ENCODE measurements around the gene PRDX2.
"Not testable (repeated sequence)": the region's sequence is repeated elsewhere in the genome, so short reads cannot be mapped to it uniquely, and the experiment has no call there.

The PRDX2 gene

DNA sequence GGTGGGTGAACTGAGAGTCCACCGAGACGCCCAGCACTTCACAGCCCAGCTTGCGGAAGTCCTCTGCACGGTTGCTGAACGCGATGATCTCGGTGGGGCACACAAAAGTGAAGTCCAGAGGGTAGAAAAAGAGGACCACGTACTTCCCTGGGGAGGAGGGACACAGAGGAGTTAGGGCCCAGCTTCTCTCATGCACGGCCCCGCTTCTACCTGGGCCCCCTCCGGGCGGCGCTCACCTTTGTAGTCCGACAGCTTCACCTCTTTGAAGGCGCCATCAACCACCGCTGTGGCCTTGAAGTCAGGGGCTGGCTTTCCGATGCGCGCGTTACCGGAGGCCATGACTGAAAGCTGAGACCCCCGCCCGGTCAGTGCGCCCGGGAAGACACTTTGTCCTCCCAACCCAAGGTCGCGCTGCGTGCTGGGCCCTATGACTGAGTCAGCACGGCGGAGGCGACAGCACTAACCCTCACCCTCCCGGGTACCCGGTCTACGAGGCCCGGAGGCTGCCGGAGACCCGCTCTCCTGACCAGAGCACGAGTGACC, 606 bp downstream of the PRDX2 start:
- peak overlapping the region; percentile 98 for H3K4me3 ChIP-seq (ENCODE audit: low read length)
- DNase-seq (ENCODE audit: low read depth), result no peak
- TF ChIP-seq, protein P1, sequence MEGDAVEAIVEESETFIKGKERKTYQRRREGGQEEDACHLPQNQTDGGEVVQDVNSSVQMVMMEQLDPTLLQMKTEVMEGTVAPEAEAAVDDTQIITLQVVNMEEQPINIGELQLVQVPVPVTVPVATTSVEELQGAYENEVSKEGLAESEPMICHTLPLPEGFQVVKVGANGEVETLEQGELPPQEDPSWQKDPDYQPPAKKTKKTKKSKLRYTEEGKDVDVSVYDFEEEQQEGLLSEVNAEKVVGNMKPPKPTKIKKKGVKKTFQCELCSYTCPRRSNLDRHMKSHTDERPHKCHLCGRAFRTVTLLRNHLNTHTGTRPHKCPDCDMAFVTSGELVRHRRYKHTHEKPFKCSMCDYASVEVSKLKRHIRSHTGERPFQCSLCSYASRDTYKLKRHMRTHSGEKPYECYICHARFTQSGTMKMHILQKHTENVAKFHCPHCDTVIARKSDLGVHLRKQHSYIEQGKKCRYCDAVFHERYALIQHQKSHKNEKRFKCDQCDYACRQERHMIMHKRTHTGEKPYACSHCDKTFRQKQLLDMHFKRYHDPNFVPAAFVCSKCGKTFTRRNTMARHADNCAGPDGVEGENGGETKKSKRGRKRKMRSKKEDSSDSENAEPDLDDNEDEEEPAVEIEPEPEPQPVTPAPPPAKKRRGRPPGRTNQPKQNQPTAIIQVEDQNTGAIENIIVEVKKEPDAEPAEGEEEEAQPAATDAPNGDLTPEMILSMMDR (IDR thresholded peaks at IDR 0.05; ENCODE audit: insufficient read depth, low read depth, low read length, missing control alignments), result no peak

GRCh38 chr19:12800466-12800770, 1.2 kb downstream of the PRDX2 start:
- no peak for DNase-seq (ENCODE audit: low read depth)
- peak overlapping the region; percentile 98 for H3K4me3 ChIP-seq (ENCODE audit: low read length)
- TF ChIP-seq, protein P1 (IDR thresholded peaks at IDR 0.05; ENCODE audit: insufficient read depth, low read depth, low read length, missing control alignments), result no peak

GRCh38 chr19:12799742-12800465, 1.7 kb downstream of the PRDX2 start:
- DNase-seq (ENCODE audit: low read depth), result no peak
- TF ChIP-seq, protein P1 (IDR thresholded peaks at IDR 0.05; ENCODE audit: insufficient read depth, low read depth, low read length, missing control alignments), result no peak
- H3K4me3 ChIP-seq (ENCODE audit: low read length), result peak overlapping the region; percentile 98

DNA sequence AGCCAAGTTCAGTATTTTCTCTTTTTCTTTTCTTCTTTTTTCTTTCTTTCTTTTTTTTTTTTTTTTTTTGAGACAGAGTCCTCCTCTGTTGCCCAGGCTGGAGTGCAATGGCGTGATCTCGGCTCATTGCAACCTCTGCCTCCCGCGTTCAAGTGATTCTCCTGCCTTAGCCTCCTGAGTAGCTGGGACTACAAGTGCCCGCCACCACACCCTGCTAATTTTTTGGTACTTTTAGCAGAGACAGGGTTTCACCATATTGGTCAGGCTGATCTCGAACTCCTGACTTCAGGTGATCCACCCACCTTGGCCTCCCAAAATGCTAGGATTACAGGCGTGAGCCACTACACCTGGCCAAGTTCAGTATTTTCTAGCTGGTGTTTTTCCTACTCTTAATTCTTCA, 4.0 kb downstream of the PRDX2 start:
- not testable (repeated sequence) for H3K4me3 ChIP-seq (ENCODE audit: low read length); DNase-seq (ENCODE audit: low read depth)

DNA sequence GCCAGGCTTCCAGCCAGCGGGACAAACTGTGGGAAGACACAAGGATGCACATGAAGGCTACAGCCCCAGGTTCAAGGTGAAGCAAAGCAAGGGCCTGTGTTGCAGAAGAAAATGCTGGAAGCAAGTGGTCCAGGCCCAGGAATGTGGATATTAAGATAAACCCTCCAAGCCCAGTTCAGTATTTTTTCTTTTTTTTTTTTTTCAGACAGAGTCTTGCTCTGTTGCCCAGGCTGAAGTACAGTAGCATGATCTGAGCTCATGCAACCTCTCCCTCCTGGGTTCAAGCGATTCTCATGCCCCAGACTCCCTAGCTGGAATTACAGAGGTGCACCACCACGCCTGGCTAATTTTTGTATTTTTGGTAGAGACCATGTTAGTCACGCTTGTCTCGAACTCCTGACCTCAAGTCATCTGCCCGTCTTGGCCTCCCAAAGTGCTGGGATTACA, 4.4 kb downstream of the PRDX2 start:
- no peak overlapping the region for H3K4me3 ChIP-seq (ENCODE audit: low read length)
- TF ChIP-seq, protein P1 (IDR thresholded peaks at IDR 0.05; ENCODE audit: insufficient read depth, low read depth, low read length, missing control alignments), result no peak
- no peak for DNase-seq (ENCODE audit: low read depth)

GRCh38 chr19:12796146-12797071, 5.2 kb downstream of the PRDX2 start:
- H3K4me3 ChIP-seq (ENCODE audit: low read length), result no peak overlapping the region
- TF ChIP-seq, protein P1 (IDR thresholded peaks at IDR 0.05; ENCODE audit: insufficient read depth, low read depth, low read length, missing control alignments), result peak; percentile 97
- peak; percentile 78 for DNase-seq (ENCODE audit: low read depth)

GRCh38 chr19:12794971-12795381, 6.6 kb downstream of the PRDX2 start:
- TF ChIP-seq, protein P1 (IDR thresholded peaks at IDR 0.05; ENCODE audit: insufficient read depth, low read depth, low read length, missing control alignments), result no peak
- DNase-seq (ENCODE audit: low read depth), result no peak

More at GRCh38 chr19:12794971-12795381, 6.6 kb downstream of the PRDX2 start:
- no peak overlapping the region for H3K4me3 ChIP-seq (ENCODE audit: low read length)

Measured in epithelial cell of esophagus (primary cell).